VCaP (cell line): ENCODE measurements around the gene VASN.

Experiments used
- H3K27ac ChIP-seq: fragments of 450-650 bp; 2 replicates; pipeline ENCODE4 v1.5.1; 2017
- TF ChIP-seq, protein P1 (sequence below): fragments of 450-650 bp; conservative IDR thresholded peaks from 2 replicates; pipeline ENCODE4 v1.5.1; 2017; ENCODE audit warnings: mild to moderate bottlenecking, moderate library complexity

The VASN gene

DNA sequence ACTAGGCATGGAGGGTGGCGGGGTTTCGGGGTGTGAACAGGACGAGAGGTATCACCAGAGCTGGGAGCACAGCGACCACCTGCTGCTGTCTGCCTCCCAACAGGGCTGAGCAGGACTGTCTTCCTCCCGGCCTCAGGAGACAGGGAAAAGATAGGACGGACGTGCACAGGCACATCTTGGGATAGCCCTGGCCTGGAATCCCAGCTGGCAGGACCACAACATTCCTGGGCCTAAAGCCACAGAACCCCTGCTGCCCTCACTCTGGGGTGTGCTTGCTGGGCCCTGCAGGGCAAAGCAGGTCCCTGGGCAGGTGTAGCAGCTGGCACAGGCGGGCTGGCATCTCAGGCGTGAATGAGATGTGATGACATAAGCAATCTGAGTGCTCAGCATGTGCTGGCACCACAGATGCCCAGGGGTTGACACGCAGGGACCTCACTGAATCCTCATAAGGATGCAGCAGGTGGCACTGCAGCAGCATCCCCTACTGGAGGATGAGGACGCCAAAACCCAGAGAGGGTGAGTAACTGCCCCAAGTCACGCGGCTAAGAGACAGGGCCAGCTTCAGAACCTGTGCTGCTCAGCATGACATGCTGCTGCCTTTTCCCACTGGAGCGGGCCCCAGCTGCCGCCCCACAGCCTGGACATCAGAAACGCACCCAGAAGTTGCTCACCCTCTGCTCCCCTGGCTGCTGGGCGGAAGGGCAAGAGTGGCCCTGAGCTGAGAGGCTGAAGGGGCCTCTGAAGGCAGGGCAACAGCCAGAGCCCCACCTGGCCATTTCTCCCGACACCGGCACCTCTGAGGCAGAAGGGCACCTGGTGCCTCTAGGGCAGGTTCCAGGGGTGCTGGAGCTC, 37.7 kb downstream of the VASN start:
- TF ChIP-seq, protein P1, sequence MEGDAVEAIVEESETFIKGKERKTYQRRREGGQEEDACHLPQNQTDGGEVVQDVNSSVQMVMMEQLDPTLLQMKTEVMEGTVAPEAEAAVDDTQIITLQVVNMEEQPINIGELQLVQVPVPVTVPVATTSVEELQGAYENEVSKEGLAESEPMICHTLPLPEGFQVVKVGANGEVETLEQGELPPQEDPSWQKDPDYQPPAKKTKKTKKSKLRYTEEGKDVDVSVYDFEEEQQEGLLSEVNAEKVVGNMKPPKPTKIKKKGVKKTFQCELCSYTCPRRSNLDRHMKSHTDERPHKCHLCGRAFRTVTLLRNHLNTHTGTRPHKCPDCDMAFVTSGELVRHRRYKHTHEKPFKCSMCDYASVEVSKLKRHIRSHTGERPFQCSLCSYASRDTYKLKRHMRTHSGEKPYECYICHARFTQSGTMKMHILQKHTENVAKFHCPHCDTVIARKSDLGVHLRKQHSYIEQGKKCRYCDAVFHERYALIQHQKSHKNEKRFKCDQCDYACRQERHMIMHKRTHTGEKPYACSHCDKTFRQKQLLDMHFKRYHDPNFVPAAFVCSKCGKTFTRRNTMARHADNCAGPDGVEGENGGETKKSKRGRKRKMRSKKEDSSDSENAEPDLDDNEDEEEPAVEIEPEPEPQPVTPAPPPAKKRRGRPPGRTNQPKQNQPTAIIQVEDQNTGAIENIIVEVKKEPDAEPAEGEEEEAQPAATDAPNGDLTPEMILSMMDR: no peak
- no peak overlapping the region for H3K27ac ChIP-seq

DNA sequence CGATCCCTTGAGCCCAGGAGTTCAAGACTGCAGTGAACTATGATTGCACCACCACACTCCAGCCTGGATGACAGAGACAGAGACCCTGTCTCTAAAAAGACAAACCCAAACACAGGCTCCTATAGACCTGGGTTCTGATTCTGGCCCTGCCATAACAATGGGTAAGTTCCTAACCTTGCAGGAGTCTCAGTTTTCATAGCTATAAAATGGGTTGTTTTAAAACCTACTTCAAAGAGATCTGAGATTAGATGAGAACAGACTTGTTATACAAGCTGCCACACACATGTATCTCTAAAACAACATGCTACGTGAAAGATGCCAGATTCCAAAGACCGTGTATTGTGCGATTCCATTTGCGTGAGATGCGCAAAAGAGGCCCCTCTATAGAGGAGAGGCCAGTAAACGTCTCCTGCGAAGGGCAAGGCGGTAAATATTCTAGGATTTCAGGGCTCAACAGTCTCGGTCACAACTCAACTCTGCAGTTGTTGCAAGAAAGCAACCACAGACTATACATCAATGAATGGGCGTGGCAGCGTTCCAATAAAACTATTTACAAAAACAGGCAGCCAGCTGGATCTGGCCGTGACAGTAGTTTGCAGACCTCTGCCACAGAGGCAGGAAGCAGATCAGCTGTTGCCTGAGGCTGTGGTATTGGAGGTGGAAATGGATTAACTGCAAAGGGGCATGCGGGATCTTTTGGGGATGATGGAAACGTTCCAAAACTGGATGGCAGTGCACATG, 38.9 kb downstream of the VASN start:
- no peak overlapping the region for H3K27ac ChIP-seq
- TF ChIP-seq, protein P1: no peak

DNA sequence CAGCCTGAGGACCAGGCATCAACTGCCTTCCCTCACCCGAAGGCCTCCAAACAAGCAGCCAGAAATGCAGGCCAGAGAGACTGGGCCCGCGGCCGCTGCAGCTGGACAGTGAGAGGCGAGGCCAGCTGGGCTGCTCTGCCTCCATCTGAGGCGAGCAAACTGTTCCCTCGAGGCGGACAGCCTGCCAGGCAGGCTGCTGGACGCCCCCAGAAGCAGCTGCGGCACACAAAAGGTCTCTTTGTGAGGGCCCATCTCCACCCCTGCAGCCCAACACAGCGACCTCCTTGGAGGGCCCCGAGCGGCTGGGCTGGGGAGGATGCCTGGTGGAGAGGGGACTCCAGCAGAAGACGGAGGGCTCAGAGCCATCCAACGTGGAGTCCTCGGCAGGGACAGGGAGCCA, 40.0 kb downstream of the VASN start:
- no peak overlapping the region for H3K27ac ChIP-seq
- TF ChIP-seq, protein P1: no peak

DNA sequence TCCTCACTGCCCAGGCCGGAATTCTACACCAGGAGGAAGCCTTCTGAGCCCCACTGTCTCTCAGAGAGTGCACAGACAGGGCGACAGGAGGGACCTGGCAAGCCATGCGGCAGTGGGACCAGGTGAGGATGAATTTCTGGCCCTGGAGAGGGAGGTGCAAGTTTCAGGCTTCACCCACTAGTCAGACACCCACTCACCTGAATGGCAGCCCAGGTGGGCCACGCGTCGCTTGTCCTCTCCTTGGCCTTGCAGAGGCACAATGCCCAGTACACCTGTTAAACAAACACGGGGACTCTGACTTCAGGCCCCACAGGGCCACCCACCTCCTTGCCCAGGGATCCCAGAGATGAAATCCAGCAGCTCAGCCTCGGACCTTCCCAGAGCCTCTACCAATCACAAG, 40.5 kb downstream of the VASN start:
- no peak overlapping the region for H3K27ac ChIP-seq
- TF ChIP-seq, protein P1: no peak

DNA sequence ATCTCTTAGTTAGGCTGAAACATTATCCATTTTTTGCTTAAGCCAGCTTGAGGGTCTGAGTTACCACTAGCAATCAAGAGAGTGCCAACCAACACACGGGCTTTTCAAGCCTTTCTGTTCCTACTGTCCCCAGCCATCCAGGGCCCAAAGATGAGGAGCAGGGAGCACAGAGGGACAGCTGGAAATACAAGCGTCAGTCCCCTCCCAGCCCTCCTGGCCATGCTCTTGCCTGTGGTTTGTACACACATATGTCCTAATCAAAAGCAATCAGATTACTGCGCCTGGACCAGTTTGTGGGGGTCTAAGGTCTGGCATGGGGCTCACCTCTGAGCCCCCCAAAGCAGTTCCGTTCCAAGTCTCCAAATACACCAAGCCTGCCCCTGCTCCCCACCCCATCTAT, 41.2 kb downstream of the VASN start:
- TF ChIP-seq, protein P1: no peak
- no peak overlapping the region for H3K27ac ChIP-seq

DNA sequence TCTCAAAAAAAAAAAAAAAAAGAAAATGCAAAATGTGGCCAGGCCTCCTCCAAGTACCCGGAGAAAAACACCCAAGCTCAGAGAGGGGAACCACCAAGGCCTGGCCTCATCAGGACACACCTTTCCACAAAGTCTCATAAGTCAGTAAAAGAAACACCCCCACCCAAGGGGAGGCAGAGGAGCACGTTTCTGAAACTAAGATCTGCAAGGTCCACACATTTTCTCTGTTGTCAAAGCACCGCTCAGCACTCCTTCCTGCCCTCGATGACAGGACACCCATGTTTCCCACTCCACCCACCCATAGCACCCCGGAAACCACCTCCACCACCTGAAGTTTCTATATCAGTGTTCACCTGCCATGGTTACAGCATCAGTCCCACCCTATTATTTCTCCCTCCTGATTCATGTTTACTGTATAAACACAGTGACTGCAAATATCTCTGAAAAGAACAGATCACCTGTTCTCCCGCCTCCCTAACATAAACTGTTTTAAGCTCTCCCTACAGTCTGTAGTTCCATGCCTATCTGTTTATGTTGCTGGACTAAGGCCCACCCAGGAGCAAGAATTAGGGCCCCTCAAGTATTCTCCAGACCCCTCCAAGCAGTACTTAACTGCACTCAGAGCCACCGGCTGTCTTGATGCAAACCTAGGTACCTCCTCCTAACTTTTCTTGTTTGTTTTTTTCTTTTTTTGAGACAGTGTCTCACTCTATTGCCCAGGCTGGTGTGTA, 42.7 kb downstream of the VASN start:
- TF ChIP-seq, protein P1: no peak
- no peak overlapping the region for H3K27ac ChIP-seq
